Stimulated activated naive CD8-positive, alpha-beta T cell treated with anti-CD3 and anti-CD28 coated beads, Interleukin-15, amount 100 ng/mL, for 72 hours (primary cell): ENCODE results near the gene OR10X1.

Source experiments
- ATAC-seq: fragments of 150-1000 bp; cut with Tn5 transposase; 2 replicates; pipeline ENCODE4 v1.10.0; 2021; ENCODE audit warnings: mild to moderate bottlenecking, moderate library complexity
- DNase-seq, 2 donors: peaks; one replicate each; pipeline ENCODE4 v3.0.0; 2021 to 2022
- H3K27ac Mint-ChIP-seq, 2 donors: one replicate each; pipeline ENCODE4 v1.8.0; 2022; ENCODE audit warnings: mild to moderate bottlenecking in 2 of 2, mixed read lengths in 2 of 2, moderate library complexity in 2 of 2
- H3K27me3 Mint-ChIP-seq: one replicate; pipeline ENCODE4 v1.8.0; 2022; ENCODE audit warnings: mixed read lengths
- H3K4me1 Mint-ChIP-seq: one replicate; pipeline ENCODE4 v1.8.0; 2022; ENCODE audit warnings: mild to moderate bottlenecking, mixed read lengths
- H3K4me3 Mint-ChIP-seq, 2 donors: one replicate each; pipeline ENCODE4 v1.8.0; 2022; ENCODE audit warnings: mild to moderate bottlenecking in 2 of 2, mixed read lengths in 2 of 2, moderate library complexity in 1 of 2
- H3K9me3 Mint-ChIP-seq, 2 donors: one replicate each; pipeline ENCODE4 v1.8.0; 2022; ENCODE audit warnings: mixed read lengths in 2 of 2

The OR10X1 gene

GRCh38 chr1:158579733-158580132 lies at the start of gene OR10X1:
OR10X1 (minus strand) TSS chr1:158579899; CDS start chr1:158579899, 0 bp downstream.
- Mint-ChIP-seq H3K9me3 (no peaks in the 10 kb centered on the region), H3K4me3 (no peak within 1 kb of the TSS), H3K4me1 (no peaks in the 10 kb centered on the region), H3K27me3 (peaks cover 24% of the 10 kb centered on the region), H3K27ac (no peak within 1 kb of the TSS)
- DNase-seq, result no peak
- no peak for ATAC-seq

- Mint-ChIP-seq H3K27me3 (peaks cover 12% of the 10 kb centered on the region), H3K4me1 (no peaks in the 10 kb centered on the region)
Observed at GRCh38 chr1:158613764-158614163, 34.1 kb upstream of the OR10X1 start.

GRCh38 chr1:158611916-158612315 lies 32.2 kb upstream of the OR10X1 start:
- ATAC-seq, result no peak

More at GRCh38 chr1:158613764-158614163, 34.1 kb upstream of the OR10X1 start:
- ATAC-seq, result no peak
- no peak overlapping the region for H3K4me3 Mint-ChIP-seq
- no peaks in the 10 kb centered on the region for H3K9me3 Mint-ChIP-seq
- DNase-seq, result no peak
- H3K27ac Mint-ChIP-seq, result no peak overlapping the region

GRCh38 chr1:158607296-158607695 lies 27.6 kb upstream of the OR10X1 start:
- Mint-ChIP-seq H3K27me3 (peaks cover 5% of the 10 kb centered on the region), H3K9me3 (no peaks in the 10 kb centered on the region), H3K27ac (no peak overlapping the region), H3K4me3 (no peak overlapping the region), H3K4me1 (no peaks in the 10 kb centered on the region)
- DNase-seq (no peak), ATAC-seq (no peak)

More at GRCh38 chr1:158611916-158612315, 32.2 kb upstream of the OR10X1 start:
- no peaks in the 10 kb centered on the region for H3K9me3 Mint-ChIP-seq
- no peak for DNase-seq
- peaks cover 12% of the 10 kb centered on the region for H3K27me3 Mint-ChIP-seq
- no peaks in the 10 kb centered on the region for H3K4me1 Mint-ChIP-seq
- no peak overlapping the region for H3K4me3 Mint-ChIP-seq
- no peak overlapping the region for H3K27ac Mint-ChIP-seq

GRCh38 chr1:158604968-158605367 lies 25.3 kb upstream of the OR10X1 start, which contains the start of gene OR10Z1:
OR10Z1 (plus strand) TSS chr1:158605268; CDS start chr1:158606439, 1,171 bp downstream.
- Mint-ChIP-seq H3K27me3 (peaks cover 8% of the 10 kb centered on the region), H3K4me3 (no peak within 1 kb of the TSS), H3K9me3 (peaks cover 0 to under 1% of the 10 kb centered on the region in 2 donors), H3K27ac (no peak within 1 kb of the TSS), H3K4me1 (no peaks in the 10 kb centered on the region)
- no peak for ATAC-seq
- DNase-seq, result no peak

- peaks cover 23 to 27% of the 10 kb centered on the region in 2 donors for H3K9me3 Mint-ChIP-seq
- DNase-seq (no peak), ATAC-seq (no peak)
- H3K27ac Mint-ChIP-seq, result no peak overlapping the region
- no peak overlapping the region for H3K4me3 Mint-ChIP-seq
- no peaks in the 10 kb centered on the region for H3K4me1 Mint-ChIP-seq
- peaks cover 15% of the 10 kb centered on the region for H3K27me3 Mint-ChIP-seq
Observed at GRCh38 chr1:158600735-158601134, 21.0 kb upstream of the OR10X1 start.

GRCh38 chr1:158586942-158587341 lies 7.2 kb upstream of the OR10X1 start:
- H3K4me3 Mint-ChIP-seq, result no peak overlapping the region
- ATAC-seq (no peak), DNase-seq (no peak)
- H3K9me3 Mint-ChIP-seq, result peaks cover 9 to 16% of the 10 kb centered on the region in 2 donors
- H3K27me3 Mint-ChIP-seq, result peaks cover 15% of the 10 kb centered on the region
- no peaks in the 10 kb centered on the region for H3K4me1 Mint-ChIP-seq
- no peak overlapping the region for H3K27ac Mint-ChIP-seq

- DNase-seq, result no peak
- no peak overlapping the region for H3K27ac Mint-ChIP-seq
- no peak for ATAC-seq
- peaks cover 22% of the 10 kb centered on the region for H3K27me3 Mint-ChIP-seq
- no peaks in the 10 kb centered on the region for H3K4me1 Mint-ChIP-seq
- peaks cover 7 to 13% of the 10 kb centered on the region in 2 donors for H3K9me3 Mint-ChIP-seq
- H3K4me3 Mint-ChIP-seq, result no peak overlapping the region
Observed at GRCh38 chr1:158583962-158584361, 4.3 kb upstream of the OR10X1 start.

- DNase-seq (no peak), ATAC-seq (no peak)
- H3K4me3 Mint-ChIP-seq, result no peak overlapping the region
- no peaks in the 10 kb centered on the region for H3K9me3 Mint-ChIP-seq
- H3K27me3 Mint-ChIP-seq, result peaks cover 33% of the 10 kb centered on the region
- H3K4me1 Mint-ChIP-seq, result no peaks in the 10 kb centered on the region
- H3K27ac Mint-ChIP-seq, result no peak overlapping the region
Observed at GRCh38 chr1:158577561-158577960, 2.1 kb downstream of the OR10X1 start.

- H3K27me3 Mint-ChIP-seq, result peaks cover 40% of the 10 kb centered on the region
- no peaks in the 10 kb centered on the region for H3K9me3 Mint-ChIP-seq
Observed at GRCh38 chr1:158572226-158572625, 7.5 kb downstream of the OR10X1 start.

GRCh38 chr1:158570480-158570879 lies 9.2 kb downstream of the OR10X1 start, which contains the start of gene OR6P1:
OR6P1 (minus strand) TSS chr1:158570580; CDS start chr1:158563604, 6,976 bp downstream.
- H3K4me3 Mint-ChIP-seq, result no peak within 1 kb of the TSS
- DNase-seq (no peak), ATAC-seq (no peak)
- no peak within 1 kb of the TSS for H3K27ac Mint-ChIP-seq
- H3K4me1 Mint-ChIP-seq, result no peaks in the 10 kb centered on the region
- H3K9me3 Mint-ChIP-seq, result no peaks in the 10 kb centered on the region
- H3K27me3 Mint-ChIP-seq, result peaks cover 40% of the 10 kb centered on the region

More at GRCh38 chr1:158572226-158572625, 7.5 kb downstream of the OR10X1 start:
- H3K4me1 Mint-ChIP-seq, result no peaks in the 10 kb centered on the region
- DNase-seq (no peak), ATAC-seq (no peak)
- H3K4me3 Mint-ChIP-seq, result no peak overlapping the region
- H3K27ac Mint-ChIP-seq, result no peak overlapping the region

- ATAC-seq (no peak), DNase-seq (no peak)
- H3K4me1 Mint-ChIP-seq, result no peaks in the 10 kb centered on the region
- H3K9me3 Mint-ChIP-seq, result peaks cover 0 to 5% of the 10 kb centered on the region in 2 donors
- H3K27ac Mint-ChIP-seq, result no peak overlapping the region
- H3K27me3 Mint-ChIP-seq, result peaks cover 25% of the 10 kb centered on the region
- H3K4me3 Mint-ChIP-seq, result no peak overlapping the region
Observed at GRCh38 chr1:158564608-158565007, 15.1 kb downstream of the OR10X1 start.

- no peaks in the 10 kb centered on the region for H3K4me1 Mint-ChIP-seq
- H3K27ac Mint-ChIP-seq, result no peak overlapping the region
- peaks cover 25% of the 10 kb centered on the region for H3K27me3 Mint-ChIP-seq
- DNase-seq (no peak), ATAC-seq (no peak)
- peaks cover 0 to 5% of the 10 kb centered on the region in 2 donors for H3K9me3 Mint-ChIP-seq
- H3K4me3 Mint-ChIP-seq, result no peak overlapping the region
Observed at GRCh38 chr1:158563853-158564252, 15.8 kb downstream of the OR10X1 start.

- DNase-seq (no peak), ATAC-seq (no peak)
- peaks cover 17% of the 10 kb centered on the region for H3K27me3 Mint-ChIP-seq
- H3K4me1 Mint-ChIP-seq, result no peaks in the 10 kb centered on the region
- H3K9me3 Mint-ChIP-seq, result peaks cover 0 to 5% of the 10 kb centered on the region in 2 donors
- no peak overlapping the region for H3K27ac Mint-ChIP-seq
- H3K4me3 Mint-ChIP-seq, result no peak overlapping the region
Observed at GRCh38 chr1:158559696-158560095, 20.0 kb downstream of the OR10X1 start.

- Mint-ChIP-seq H3K9me3 (no peaks in the 10 kb centered on the region), H3K27ac (no peak within 1 kb of the TSS), H3K4me3 (no peak within 1 kb of the TSS), H3K27me3 (peaks cover 6% of the 10 kb centered on the region), H3K4me1 (no peaks in the 10 kb centered on the region)
- no peak for DNase-seq
- ATAC-seq, result no peak
Observed at GRCh38 chr1:158554352-158554751, 25.3 kb downstream of the OR10X1 start, which contains the start of gene OR6Y1. OR6Y1 (minus strand) TSS chr1:158554405; CDS start chr1:158548105, 6,300 bp downstream.

GRCh38 chr1:158552296-158552695 lies 27.4 kb downstream of the OR10X1 start:
- H3K4me3 Mint-ChIP-seq, result no peak overlapping the region
- DNase-seq (no peak), ATAC-seq (no peak)
- H3K4me1 Mint-ChIP-seq, result no peaks in the 10 kb centered on the region
- peaks cover under 1 to 5% of the 10 kb centered on the region in 2 donors for H3K9me3 Mint-ChIP-seq
- H3K27ac Mint-ChIP-seq, result no peak overlapping the region
- peaks cover 9% of the 10 kb centered on the region for H3K27me3 Mint-ChIP-seq

GRCh38 chr1:158547533-158547932 lies 32.2 kb downstream of the OR10X1 start:
- no peak for DNase-seq
- Mint-ChIP-seq H3K27ac (no peak overlapping the region), H3K4me3 (no peak overlapping the region), H3K27me3 (peaks cover 13% of the 10 kb centered on the region), H3K4me1 (no peaks in the 10 kb centered on the region), H3K9me3 (peaks cover 5 to 11% of the 10 kb centered on the region in 2 donors)
- ATAC-seq, result no peak
